ENCODE data around the gene ZNF48.
A peak's percentile ranks its signal among the peaks of the same experiment; 100 is the strongest.

ZNF48 gene

GRCh38 chr16:30358990-30359870 lies 36.0 kb upstream of the ZNF48 start:
- no peak overlapping the region for H3K4me3 ChIP-seq (ENCODE audit: low read depth, low read length)
- DNase-seq (ENCODE audit: low read depth), result no peak
- no peak for TF ChIP-seq CTCF (IDR thresholded peaks at IDR 0.05; ENCODE audit: low read depth, low read length, missing control alignments)

- no peak for TF ChIP-seq CTCF (IDR thresholded peaks at IDR 0.05; ENCODE audit: low read depth, low read length, missing control alignments)
- no peak overlapping the region for H3K4me3 ChIP-seq (ENCODE audit: low read depth, low read length)
- no peak for DNase-seq (ENCODE audit: low read depth)
Measured at GRCh38 chr16:30359871-30360170, 35.4 kb upstream of the ZNF48 start.

DNA sequence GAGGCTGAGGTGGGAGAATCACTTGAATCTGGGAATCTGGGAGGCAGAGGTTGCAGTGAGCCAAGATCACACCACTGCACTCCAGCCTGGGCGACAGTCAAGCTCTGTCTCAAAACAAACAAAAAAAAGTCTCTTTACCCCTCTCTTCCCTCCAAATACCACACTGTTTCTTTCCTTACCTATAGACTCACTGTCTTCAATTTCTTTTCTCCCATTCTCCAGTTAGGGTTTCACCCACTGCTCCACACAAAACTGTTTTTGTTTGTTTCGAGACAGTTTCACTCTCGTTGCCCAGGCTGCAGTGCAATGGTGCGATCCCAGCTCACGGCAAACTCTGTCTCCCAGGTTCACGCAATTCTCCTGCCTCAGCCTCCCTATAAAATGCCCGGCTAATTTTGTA lies 34.0 kb upstream of the ZNF48 start:
- TF ChIP-seq CTCF (IDR thresholded peaks at IDR 0.05; ENCODE audit: low read depth, low read length, missing control alignments), result no peak
- no peak overlapping the region for H3K4me3 ChIP-seq (ENCODE audit: low read depth, low read length)
- DNase-seq (ENCODE audit: low read depth), result no peak

- no peak for DNase-seq (ENCODE audit: low read depth)
- no peak for TF ChIP-seq CTCF (IDR thresholded peaks at IDR 0.05; ENCODE audit: low read depth, low read length, missing control alignments)
- H3K4me3 ChIP-seq (ENCODE audit: low read depth, low read length), result no peak overlapping the region
Measured at GRCh38 chr16:30365200-30365599, 30.0 kb upstream of the ZNF48 start.

- H3K4me3 ChIP-seq (ENCODE audit: low read depth, low read length), result no peak overlapping the region
- TF ChIP-seq CTCF (IDR thresholded peaks at IDR 0.05; ENCODE audit: low read depth, low read length, missing control alignments), result no peak
- no peak for DNase-seq (ENCODE audit: low read depth)
Measured at GRCh38 chr16:30366511-30366910, 28.7 kb upstream of the ZNF48 start.

DNA sequence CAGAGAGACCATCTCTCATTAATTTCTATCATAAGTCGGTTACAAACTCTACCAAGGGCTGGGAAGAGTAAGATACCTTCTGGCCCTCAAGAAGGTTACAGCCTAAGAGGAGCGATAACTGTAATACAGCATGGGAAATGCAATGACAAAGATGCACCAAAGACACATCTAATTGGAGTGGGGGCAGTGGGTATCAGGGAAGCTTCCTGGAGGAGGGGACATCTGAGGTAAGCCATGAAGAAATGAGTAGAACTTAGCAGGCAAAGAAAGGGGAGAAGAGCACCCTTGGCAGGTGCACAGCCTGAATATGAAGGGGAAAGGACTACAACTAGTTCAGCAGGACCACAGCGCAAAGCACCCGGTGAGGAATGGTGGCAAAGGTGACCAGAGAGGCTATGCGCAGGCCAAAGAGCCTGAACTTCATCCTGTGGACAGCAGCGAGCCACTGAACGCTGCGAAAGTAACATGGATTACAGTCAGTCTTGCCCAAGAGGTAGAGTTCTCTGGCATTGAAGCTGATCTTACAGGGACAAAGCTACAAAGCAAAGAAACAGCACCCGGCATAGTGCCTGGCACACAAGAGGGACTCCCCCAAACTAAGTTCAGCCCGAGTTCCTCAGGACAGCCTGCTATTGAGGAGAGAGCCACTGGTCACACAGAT lies 27.7 kb upstream of the ZNF48 start:
- DNase-seq (ENCODE audit: low read depth), result no peak
- TF ChIP-seq CTCF (IDR thresholded peaks at IDR 0.05; ENCODE audit: low read depth, low read length, missing control alignments), result no peak
- H3K4me3 ChIP-seq (ENCODE audit: low read depth, low read length), result peak overlapping the region; percentile 85
